CD14-positive monocyte (primary cell): ENCODE measurements around the gene PPP1R1A. TPM values are rescaled to one million over a fixed set of nuclear protein-coding genes. Genes with fewer than 3 reads are reported as not detected.

Experiments used
- DNase-seq, 3 donors: peaks; one replicate each; pipeline ENCODE4 v3.0.0-alpha.2; 2011 to 2022
- H2AFZ ChIP-seq: 2 replicates; pipeline ENCODE4 v1.6.0; 2012; ENCODE audit warnings: mild to moderate bottlenecking, low read depth, low read length, inconsistent platforms; ENCODE audit not compliant: insufficient read depth, poor library complexity, severe bottlenecking
- H3K27ac ChIP-seq, 2 donors: 1 replicate in 1 of 2; 2 replicates in 1 of 2; pipeline ENCODE4 v1.5.1; 2012 to 2013; ENCODE audit warnings: low read length in 2 of 2, control low read depth in 1 of 2, inconsistent platforms in 1 of 2, low read depth in 1 of 2, mild to moderate bottlenecking in 1 of 2
- H3K27me3 ChIP-seq, 2 donors: one replicate each; pipeline versions ENCODE4 v1.6.0 to v1.6.1; 2011 to 2013; ENCODE audit warnings: low read length in 2 of 2; ENCODE audit not compliant: control insufficient read depth in 2 of 2, insufficient read depth in 2 of 2
- H3K36me3 ChIP-seq, 2 donors: replicated peaks in 1 of 2; 1 replicate in 1 of 2; 2 replicates in 1 of 2; pipeline versions ENCODE4 v1.5.1 to v1.6.1; 2012 to 2013; ENCODE audit warnings: low read length in 2 of 2, control low read depth in 1 of 2, inconsistent platforms in 1 of 2, mild to moderate bottlenecking in 1 of 2; ENCODE audit not compliant: insufficient read depth in 2 of 2, control insufficient read depth in 1 of 2
- H3K4me1 ChIP-seq, 2 donors: 1 replicate in 1 of 2; 2 replicates in 1 of 2; pipeline versions ENCODE4 v1.5.1 to v1.6.1; 2012 to 2013; ENCODE audit warnings: low read length in 2 of 2, control low read depth in 1 of 2, inconsistent platforms in 1 of 2, mild to moderate bottlenecking in 1 of 2, moderate library complexity in 1 of 2; ENCODE audit not compliant: insufficient read depth in 2 of 2, control insufficient read depth in 1 of 2
- H3K4me2 ChIP-seq: replicated peaks from 2 replicates; pipeline ENCODE3; 2012; ENCODE audit warnings: low read length, moderate library complexity, mild to moderate bottlenecking; ENCODE audit not compliant: poor library complexity, severe bottlenecking; ENCODE audit errors: extremely low read depth
- H3K4me3 ChIP-seq, 3 experiments: fragments of 200-600 bp in 1 of 3; sonication (generic) in 1 of 3; replicated peaks in 1 of 3; 1 replicate in 2 of 3; 2 replicates in 1 of 3; pipeline ENCODE4 v1.5.1; 2011 to 2013; ENCODE audit warnings: low read length in 3 of 3, mild to moderate bottlenecking in 3 of 3, control low read depth in 2 of 3, low read depth in 2 of 3, inconsistent platforms in 1 of 3, moderate library complexity in 1 of 3
- H3K79me2 ChIP-seq: 2 replicates; pipeline ENCODE4 v1.6.0; 2012; ENCODE audit warnings: mild to moderate bottlenecking, control low read depth, inconsistent platforms, low read length, moderate library complexity; ENCODE audit not compliant: insufficient read depth
- H3K9ac ChIP-seq: 2 replicates; pipeline ENCODE4 v1.6.0; 2017; ENCODE audit warnings: low read length, mild to moderate bottlenecking; ENCODE audit not compliant: insufficient read depth, poor library complexity, severe bottlenecking
- H3K9me3 ChIP-seq, 2 donors: replicated peaks in 1 of 2; 1 replicate in 1 of 2; 2 replicates in 1 of 2; pipeline versions ENCODE4 v1.5.1 to v1.6.1; 2012 to 2013; ENCODE audit warnings: low read length in 2 of 2, control low read depth in 1 of 2; ENCODE audit not compliant: control insufficient read depth in 1 of 2, insufficient read depth in 1 of 2
- H4K20me1 ChIP-seq: 2 replicates; pipeline ENCODE4 v1.6.0; 2012; ENCODE audit warnings: mild to moderate bottlenecking, low read length, control low read depth, moderate library complexity; ENCODE audit not compliant: insufficient read depth
- H3K27ac Mint-ChIP-seq, 7 donors: one replicate each; pipeline ENCODE4 v1.8.0; 2020; ENCODE audit warnings: mild to moderate bottlenecking in 7 of 7, mixed read lengths in 7 of 7, moderate library complexity in 6 of 7, inconsistent platforms in 2 of 7
- H3K27me3 Mint-ChIP-seq, 3 donors: one replicate each; pipeline ENCODE4 v1.8.0; 2021 to 2022; ENCODE audit warnings: low read depth in 3 of 3, mild to moderate bottlenecking in 3 of 3, mixed read lengths in 3 of 3, moderate library complexity in 3 of 3, inconsistent platforms in 1 of 3
- H3K36me3 Mint-ChIP-seq, 2 donors: one replicate each; pipeline ENCODE4 v1.8.0; 2020; ENCODE audit warnings: mixed read lengths in 2 of 2, inconsistent platforms in 1 of 2, mild to moderate bottlenecking in 1 of 2
- H3K4me1 Mint-ChIP-seq: one replicate; pipeline ENCODE4 v1.8.0; 2020; ENCODE audit warnings: mild to moderate bottlenecking, mixed read lengths
- H3K4me3 Mint-ChIP-seq, 2 donors: one replicate each; pipeline ENCODE4 v1.8.0; 2020; ENCODE audit warnings: mild to moderate bottlenecking in 2 of 2, mixed read lengths in 2 of 2, moderate library complexity in 1 of 2
- H3K9me3 Mint-ChIP-seq, 7 donors: one replicate each; pipeline ENCODE4 v1.8.0; 2020 to 2022; ENCODE audit warnings: mixed read lengths in 7 of 7, mild to moderate bottlenecking in 6 of 7, moderate library complexity in 6 of 7, inconsistent platforms in 2 of 7
- CTCF ChIP-seq: fragments of 200-600 bp; IDR thresholded peaks from one replicate; pipeline ENCODE4 v1.8.0; 2022; ENCODE audit warnings: antibody characterized with exemption, mild to moderate bottlenecking
- WGBS: methylation state at CpG from one replicate; pipeline ENCODE4 v1.1.5; 2013; ENCODE audit warnings: missing lambda C conversion rate; ENCODE audit not compliant: insufficient coverage; 5-methylcytosine and 5-hydroxymethylcytosine counted together
- intact Hi-C, 2 donors: fragments of 100-400 bp; cut with micrococcal nuclease; formaldehyde crosslinking; loops; one replicate each; pipeline versions ENCODE4 v1.15.0 to v1.15.1; 2023
- polyA plus RNA-seq, 3 donors: library from polyadenylated mRNA; depleted of rRNA in 1 of 3; unstranded in 2 of 3; stranded (reverse) in 1 of 3; fragments of 300-500 nt in 2 of 3; fragments of >200 nt in 1 of 3; fragmentation: Illumina TruSeq in 2 of 3; gene quantifications; 1 replicate in 2 of 3; 2 replicates in 1 of 3; pipeline ENCODE4 v1.2.3, GENCODE V29; 2012 to 2021

Gene PPP1R1A
- polyA plus RNA-seq, 3 donors: not detected

GRCh38 chr12:54579258-54579657 is 9.2 kb downstream of the PPP1R1A start:
- Histone ChIP-seq H4K20me1 (no peaks in the 10 kb centered on the region), H3K4me3 (no peak overlapping the region), H3K4me1 (peaks cover 0 to 5% of the 10 kb centered on the region in 2 donors), H3K27ac (no peak overlapping the region), H3K79me2 (no peaks in the 10 kb centered on the region), H2AFZ (no peak overlapping the region), H3K9ac (no peak overlapping the region), H3K4me2 (no peak overlapping the region), H3K27me3 (peaks cover 0 to 7% of the 10 kb centered on the region in 2 donors), H3K9me3 (no peaks in the 10 kb centered on the region), H3K36me3 (peaks cover 12 to 37% of the 10 kb centered on the region in 2 donors)
- 0% methylated on average over 1 of the region's 4 CpGs for WGBS
- Mint-ChIP-seq H3K27me3 (peaks cover 11 to 13% (median 11%) of the 10 kb centered on the region in 3 donors), H3K36me3 (peaks cover 41% of the 10 kb centered on the region in 2 donors), H3K27ac (no peak overlapping the region), H3K4me1 (peaks cover 9% of the 10 kb centered on the region), H3K9me3 (no peaks in the 10 kb centered on the region), H3K4me3 (no peak overlapping the region)
- no peak for DNase-seq
- intact Hi-C loops: no loop called here
- no peak for TF ChIP-seq CTCF

- Histone ChIP-seq H3K4me3 (no peak overlapping the region), H2AFZ (no peak overlapping the region), H3K27me3 (peaks cover 0 to 2% of the 10 kb centered on the region in 2 donors), H3K9me3 (no peaks in the 10 kb centered on the region), H3K36me3 (peaks cover 12 to 41% of the 10 kb centered on the region in 2 donors), H3K4me1 (peaks cover 0 to 5% of the 10 kb centered on the region in 2 donors), H3K9ac (no peak overlapping the region), H3K27ac (no peak overlapping the region), H3K79me2 (no peaks in the 10 kb centered on the region), H4K20me1 (no peaks in the 10 kb centered on the region), H3K4me2 (no peak overlapping the region)
- H3K9me3 Mint-ChIP-seq: no peaks in the 10 kb centered on the region
- 97% methylated on average over 5 of the region's 7 CpGs for WGBS
- H3K27me3 Mint-ChIP-seq: peaks cover 7 to 13% (median 9%) of the 10 kb centered on the region in 3 donors
- H3K27ac Mint-ChIP-seq: peak overlapping the region in 1 of 7 donors; percentile 26
- no peak for DNase-seq
- no peak overlapping the region for H3K4me3 Mint-ChIP-seq
- H3K36me3 Mint-ChIP-seq: peaks cover 44 to 46% of the 10 kb centered on the region in 2 donors
- intact Hi-C loops: no loop called here
- H3K4me1 Mint-ChIP-seq: peaks cover 7% of the 10 kb centered on the region
- TF ChIP-seq CTCF: no peak
These were observed 9.7 kb downstream of the PPP1R1A start for GRCh38 chr12:54578778-54579177.
